A549 (cell line): ENCODE data around the gene ACO2.

Experiments used
- BHLHE40 ChIP-seq: IDR thresholded peaks from 2 replicates; pipeline ENCODE4 v1.6.1; 2012; ENCODE audit warnings: low read depth, low read length, inconsistent platforms
- CBX8 ChIP-seq: fragments of 200-600 bp; sonication (generic); IDR thresholded peaks from 2 replicates; pipeline ENCODE4 v1.6.1; 2016
- CEBPB ChIP-seq, 2 experiments: fragments of >200 bp in 1 of 2; sonication (Bioruptor Twin) in 1 of 2; formaldehyde crosslinking in 1 of 2; IDR thresholded peaks; 2 replicates each; pipeline ENCODE4 v1.6.1; 2012 to 2016
- CTCF ChIP-seq: fragments of >200 bp; sonication (Bioruptor Twin); formaldehyde crosslinking; IDR thresholded peaks from 3 replicates; pipeline ENCODE4 v1.5.1; 2016
- EP300 ChIP-seq, 2 experiments: fragments of >200 bp; sonication (Bioruptor Twin); formaldehyde crosslinking; IDR thresholded peaks; 2 replicates in 1 of 2; 3 replicates in 1 of 2; pipeline ENCODE4 v1.6.1; 2016 to 2017
- GATA3 ChIP-seq: IDR thresholded peaks from 2 replicates; pipeline ENCODE4 v1.6.1; 2012; ENCODE audit warnings: borderline replicate concordance
- MAX ChIP-seq: IDR thresholded peaks from 2 replicates; pipeline ENCODE4 v1.6.1; 2012
- POLR2A ChIP-seq: IDR thresholded peaks from 2 replicates; pipeline ENCODE4 v1.6.1; 2012; ENCODE audit warnings: mild to moderate bottlenecking, low read length
- RCOR1 ChIP-seq: fragments of 150-350 bp; IDR thresholded peaks from 2 replicates; pipeline ENCODE4 v1.6.1; 2014; ENCODE audit warnings: antibody characterized with exemption, low read length, low read depth

- TF ChIP-seq POLR2A (no peak), CEBPB (IDR thresholded peaks at IDR 0.05) (no peak), EP300 (IDR thresholded peaks at IDR 0.05) (no peak), MAX (no peak), CTCF (no peak), GATA3 (no peak), BHLHE40 (no peak), CBX8 (no peak), RCOR1 (no peak)
These were observed 32.4 kb upstream of the ACO2 start for GRCh38 chr22:41436322-41437113.
